GM19193 (cell line): ENCODE data around the gene WWP2.

Source experiments
- POLR2A ChIP-seq: IDR thresholded peaks from 4 replicates; pipeline ENCODE4 v1.6.1; 2011; ENCODE audit not compliant: insufficient read depth, insufficient read length; ENCODE audit errors: extremely low read depth

The WWP2 gene

DNA sequence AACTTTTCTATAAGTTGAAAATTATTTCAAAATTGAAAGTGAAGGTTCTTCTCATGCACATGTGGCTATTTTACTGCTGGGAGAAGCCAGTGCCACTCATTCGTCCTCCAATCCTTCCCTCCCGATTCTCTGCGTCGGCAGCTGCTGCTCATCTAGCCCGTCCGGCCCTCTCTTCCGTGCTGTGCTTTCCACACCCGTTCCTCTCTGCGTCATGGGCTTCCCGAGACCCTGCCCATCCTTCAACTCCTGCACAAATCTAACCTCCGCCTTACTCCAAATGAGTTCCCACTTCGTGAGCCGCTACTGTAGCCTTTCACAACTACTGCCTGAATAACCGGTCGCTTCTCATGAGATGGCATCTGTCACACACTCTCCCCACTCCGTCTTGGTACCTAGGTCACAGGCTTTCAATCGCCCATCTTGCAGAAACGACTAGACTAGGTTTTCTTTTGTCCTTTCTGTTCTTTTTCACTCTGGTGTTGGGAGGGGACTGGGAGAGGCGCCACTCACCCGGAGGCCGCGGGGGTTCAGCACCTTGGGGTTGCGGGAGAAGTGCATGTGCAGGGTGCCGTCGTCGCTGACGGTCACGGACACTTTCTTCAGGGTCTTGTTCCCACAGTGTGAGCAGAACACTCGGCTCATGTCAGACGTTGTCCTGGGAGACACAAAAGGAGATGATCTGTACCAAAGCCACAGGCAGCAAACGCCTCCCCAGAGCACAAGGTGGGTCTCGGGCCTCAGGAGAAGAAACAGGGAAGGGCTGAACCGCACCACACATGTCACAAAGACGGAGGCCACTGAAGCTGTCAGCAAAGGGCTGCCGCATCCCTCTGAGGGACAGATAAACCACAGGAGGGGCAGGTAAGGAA lies 17.5 kb upstream of the WWP2 start:
- no peak for TF ChIP-seq POLR2A

DNA sequence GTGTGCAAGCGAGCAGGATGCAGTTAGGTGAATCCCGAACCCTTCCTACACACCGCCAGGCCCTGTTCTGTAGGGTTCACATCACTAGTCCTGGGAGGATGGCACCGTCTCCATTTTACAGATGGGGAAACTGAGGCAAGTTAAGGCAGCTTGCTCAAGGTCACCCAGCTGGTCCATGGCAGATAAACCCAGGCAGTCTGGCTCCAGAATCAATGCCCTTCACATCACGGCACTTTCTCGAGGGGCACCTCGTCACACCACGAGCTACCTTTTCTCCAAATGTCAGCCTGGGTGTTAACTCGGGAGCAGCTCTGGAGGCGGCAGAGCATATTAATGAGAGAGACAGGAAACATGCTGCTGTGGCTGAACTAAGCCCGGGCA lies 16.9 kb upstream of the WWP2 start:
- no peak for TF ChIP-seq POLR2A

GRCh38 chr16:69745959-69746358 lies 16.2 kb upstream of the WWP2 start:
- TF ChIP-seq POLR2A = no peak

- no peak for TF ChIP-seq POLR2A
Observed at GRCh38 chr16:69747115-69747514, 15.0 kb upstream of the WWP2 start.

DNA sequence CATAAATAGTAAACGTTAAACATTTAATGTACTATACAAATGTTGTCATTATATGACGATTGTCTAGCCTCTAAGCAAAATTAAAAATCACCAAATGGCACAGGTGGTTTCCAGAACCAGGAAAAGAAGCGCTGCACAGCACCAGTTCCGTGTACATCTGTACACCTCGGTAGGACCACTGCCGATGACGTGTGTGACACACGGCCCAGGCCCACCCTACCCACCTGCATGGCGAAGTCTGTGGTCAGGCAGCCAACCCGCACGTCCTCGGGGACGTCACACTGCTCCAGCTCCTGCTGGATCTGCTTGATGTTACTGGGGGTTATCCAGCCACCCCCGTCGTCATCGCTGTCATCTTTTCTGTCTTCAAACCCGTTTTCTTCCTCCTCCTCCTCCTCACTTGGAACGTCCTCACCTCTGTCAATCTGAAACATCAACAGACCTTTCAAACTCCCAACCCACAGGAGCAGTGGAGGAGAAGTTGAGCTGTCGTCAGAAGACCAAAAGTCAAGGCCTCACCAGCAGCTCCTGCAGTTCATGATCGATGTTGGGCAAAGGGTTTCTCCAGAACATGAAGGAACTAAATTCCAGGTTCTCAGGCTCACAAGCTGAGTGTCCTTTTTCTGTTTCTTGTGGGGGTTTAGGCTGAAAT lies 13.3 kb upstream of the WWP2 start:
- TF ChIP-seq POLR2A = no peak

- no peak for TF ChIP-seq POLR2A
Observed at GRCh38 chr16:69754143-69754468, 8.0 kb upstream of the WWP2 start.

GRCh38 chr16:69754469-69755310 lies 7.4 kb upstream of the WWP2 start, which contains the start of gene NOB1:
TSS of gene NOB1 (minus strand) at chr16:69754926. CDS start at chr16:69754910, 16 bp downstream.
- peak; percentile 97 for TF ChIP-seq POLR2A

GRCh38 chr16:69756705-69757104 lies 5.4 kb upstream of the WWP2 start:
- TF ChIP-seq POLR2A = no peak

GRCh38 chr16:69762814-69763598 lies 874 bp downstream of the WWP2 start:
- TF ChIP-seq POLR2A = no peak

DNA sequence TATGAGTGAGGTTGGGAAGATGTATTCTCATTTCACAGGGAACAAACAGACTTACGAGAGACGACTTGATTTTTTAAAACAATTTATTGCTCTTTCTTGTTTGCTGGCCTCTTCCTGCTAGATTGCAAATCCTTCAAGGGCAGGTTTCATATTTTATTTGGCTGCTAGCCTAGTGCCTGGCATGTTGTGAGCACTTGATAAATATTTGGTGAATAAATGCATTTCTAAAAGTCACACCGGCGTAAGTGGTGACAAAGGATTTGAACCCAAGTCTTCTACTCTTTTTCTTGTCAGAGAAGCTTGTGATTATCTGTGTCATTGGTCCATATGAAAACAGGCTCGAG lies 1.4 kb downstream of the WWP2 start:
- no peak for TF ChIP-seq POLR2A

DNA sequence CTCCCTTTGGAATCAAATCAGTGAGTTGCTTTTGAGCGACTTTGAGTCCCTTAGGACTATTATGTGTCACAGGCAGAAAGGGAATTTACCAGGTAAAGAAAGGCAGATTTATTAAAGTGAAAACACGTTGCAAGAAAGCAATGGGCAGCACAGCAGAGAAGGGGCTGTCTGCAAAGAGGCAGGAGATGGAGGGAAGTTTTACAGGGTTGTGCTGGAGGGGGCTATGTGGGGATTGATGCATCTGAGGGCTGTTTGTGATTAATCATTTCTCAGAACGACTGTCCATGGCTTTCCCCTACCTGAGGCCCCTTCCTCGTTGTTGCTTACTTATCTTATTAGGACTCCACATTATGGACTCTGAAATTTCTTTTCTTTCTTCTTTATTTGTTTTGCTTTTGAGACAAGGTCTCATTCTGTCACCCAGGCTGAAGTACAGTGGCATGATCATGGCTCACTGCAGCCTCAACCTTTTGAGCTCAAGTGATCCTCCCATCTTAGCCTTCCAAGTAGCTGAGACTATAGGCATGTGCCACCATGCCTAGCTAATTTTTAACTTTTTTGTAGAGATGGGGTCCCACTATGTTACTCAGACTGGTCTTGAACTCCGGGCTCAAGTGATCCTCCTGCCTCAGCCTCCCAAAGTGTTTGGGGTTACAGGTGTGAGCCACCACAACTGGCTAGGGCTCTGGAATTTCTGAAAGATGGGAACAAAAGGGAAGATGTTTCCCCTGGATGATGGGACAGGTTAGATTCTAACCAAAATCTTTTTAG lies 5.5 kb downstream of the WWP2 start:
- TF ChIP-seq POLR2A = no peak

GRCh38 chr16:69768666-69769065 lies 6.5 kb downstream of the WWP2 start:
- TF ChIP-seq POLR2A = no peak

DNA sequence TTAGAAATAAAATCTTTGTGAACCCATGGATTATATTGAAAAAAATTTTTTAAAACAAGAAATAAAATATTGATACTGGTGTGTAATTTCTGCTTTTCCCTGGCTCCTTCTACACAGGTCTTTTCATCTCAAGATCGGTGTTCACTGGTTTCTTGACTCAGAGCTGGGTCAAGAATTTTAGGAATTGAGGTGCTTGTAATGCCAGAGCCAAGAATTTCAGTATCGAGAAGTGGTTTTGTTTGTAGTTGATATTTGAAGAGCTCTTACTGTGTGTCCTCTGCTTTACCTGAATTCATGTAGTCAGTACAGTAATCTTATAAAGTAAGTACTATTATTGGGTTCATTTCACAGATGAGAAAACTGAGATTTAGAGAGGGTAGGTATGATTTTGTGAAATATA lies 7.3 kb downstream of the WWP2 start:
- no peak for TF ChIP-seq POLR2A

GRCh38 chr16:69771651-69771967 lies 9.5 kb downstream of the WWP2 start:
- TF ChIP-seq POLR2A = no peak
